ENCODE results near the gene SNURF. TPM values are rescaled to one million over a fixed set of nuclear protein-coding genes. Genes with fewer than 3 reads are reported as not detected.
"Not testable (repeated sequence)": the region's sequence is repeated elsewhere in the genome, so short reads cannot be mapped to it uniquely, and the experiment has no call there.

Gene SNURF, protein sequence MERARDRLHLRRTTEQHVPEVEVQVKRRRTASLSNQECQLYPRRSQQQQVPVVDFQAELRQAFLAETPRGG
- 10 to 100 TPM in 1 of 4 donors, 1 to 10 TPM in 3; 5.1 to 33.8 (median 7.1) TPM for total RNA-seq

- Histone ChIP-seq H3K27me3 (no peaks in the 10 kb centered on the region), H3K36me3 (no peaks in the 10 kb centered on the region), H3K4me3 (peak within 1 kb of the TSS; percentile 76 to 88), H3K4me1 (peaks cover 0 to 15% (median 0%) of the 10 kb centered on the region in 3 donors), H3K9me3 (peaks cover 0 to 4% (median 0%) of the 10 kb centered on the region in 3 donors), H3K27ac (peak within 1 kb of the TSS; percentile 88 to 92 (median 90))
- ATAC-seq, result peak; percentile 88
- TF ChIP-seq POLR2AphosphoS5 (IDR thresholded peaks at IDR 0.05) (peak; percentile 97), POLR2A (IDR thresholded peaks at IDR 0.05) (peak; percentile 79 to 83), EP300 (IDR thresholded peaks at IDR 0.05) (no peak)
- 48 to 64% methylated on average over 4 of the region's 47 CpGs for WGBS, 2 donors (ENCODE audit: low coverage in 1 of 2)
These were observed at the start of gene SNURF, which contains the start of gene SNRPN for GRCh38 chr15:24954783-24955530. SNURF (plus strand) TSS chr15:24954987; CDS start chr15:24955049, 62 bp downstream. SNRPN (plus strand) TSS chr15:24954987; CDS start chr15:24974454, 19,467 bp downstream.

- Histone ChIP-seq H3K4me3 (no peak overlapping the region), H3K4me1 (no peaks in the 10 kb centered on the region), H3K27me3 (no peaks in the 10 kb centered on the region), H3K9me3 (no peaks in the 10 kb centered on the region), H3K27ac (no peak overlapping the region), H3K36me3 (no peaks in the 10 kb centered on the region)
- no peak for ATAC-seq
- no peak for TF ChIP-seq CTCF (IDR thresholded peaks at IDR 0.05)
- no peak for TF ChIP-seq POLR2A (IDR thresholded peaks at IDR 0.05)
- TF ChIP-seq EP300 (IDR thresholded peaks at IDR 0.05), result no peak
- no peak for TF ChIP-seq POLR2AphosphoS5 (IDR thresholded peaks at IDR 0.05)
- 78 to 80% methylated on average over 8 of the region's 8 CpGs for WGBS, 2 donors (ENCODE audit: low coverage in 1 of 2)
These were observed 38.3 kb upstream of the SNURF start for GRCh38 chr15:24916305-24917009.

DNA sequence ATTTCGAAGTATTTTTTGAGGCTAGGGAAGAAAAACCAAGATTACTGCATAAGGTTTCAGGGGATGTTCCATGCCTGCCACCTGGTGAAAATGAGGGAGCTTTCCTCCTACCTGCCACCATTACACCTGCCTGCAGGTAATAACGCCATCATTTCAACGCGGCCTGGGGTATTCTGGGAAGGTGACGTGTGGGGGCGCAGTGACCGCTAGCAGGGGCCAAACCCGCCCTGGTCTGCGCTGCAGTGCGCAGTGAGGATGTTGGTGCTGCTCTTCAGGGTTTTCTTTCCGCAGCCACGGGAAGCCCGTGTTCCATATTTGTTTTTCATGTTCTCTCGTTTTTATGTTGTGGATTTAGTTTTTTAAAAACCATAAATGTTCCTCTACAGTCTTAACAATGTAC lies 37.4 kb upstream of the SNURF start:
- Histone ChIP-seq H3K27ac (no peak overlapping the region), H3K4me1 (no peaks in the 10 kb centered on the region), H3K9me3 (no peaks in the 10 kb centered on the region), H3K36me3 (no peaks in the 10 kb centered on the region), H3K27me3 (no peaks in the 10 kb centered on the region), H3K4me3 (no peak overlapping the region)
- TF ChIP-seq POLR2AphosphoS5 (IDR thresholded peaks at IDR 0.05) (no peak), POLR2A (IDR thresholded peaks at IDR 0.05) (no peak), EP300 (IDR thresholded peaks at IDR 0.05) (no peak), CTCF (IDR thresholded peaks at IDR 0.05) (no peak)
- no peak for ATAC-seq
- WGBS, 2 donors (ENCODE audit: low coverage in 1 of 2), result 84 to 85% methylated on average over 13 to 14 of the region's 14 CpGs

- no peak for TF ChIP-seq CTCF (IDR thresholded peaks at IDR 0.05)
- TF ChIP-seq POLR2AphosphoS5 (IDR thresholded peaks at IDR 0.05), result no peak
- TF ChIP-seq POLR2A (IDR thresholded peaks at IDR 0.05), result no peak
- TF ChIP-seq EP300 (IDR thresholded peaks at IDR 0.05), result no peak
- Histone ChIP-seq H3K4me1 (peaks cover 0 to under 1% (median 0%) of the 10 kb centered on the region in 3 donors), H3K27me3 (no peaks in the 10 kb centered on the region), H3K9me3 (no peaks in the 10 kb centered on the region), H3K27ac (no peak overlapping the region), H3K36me3 (no peaks in the 10 kb centered on the region), H3K4me3 (no peak overlapping the region)
- ATAC-seq, result no peak
- 67 to 84% methylated on average over 1 to 2 of the region's 2 CpGs for WGBS, 2 donors (ENCODE audit: low coverage in 1 of 2)
These were observed 35.3 kb upstream of the SNURF start for GRCh38 chr15:24919446-24919845.

- H3K4me3 ChIP-seq, H3K36me3 ChIP-seq, H3K27me3 ChIP-seq, ATAC-seq, H3K9me3 ChIP-seq, H3K4me1 ChIP-seq, H3K27ac ChIP-seq: not testable (repeated sequence)
- WGBS, 2 donors (ENCODE audit: low coverage in 1 of 2), result no CpG with 5 or more reads among the region's 6 CpGs
These were observed 32.0 kb upstream of the SNURF start for GRCh38 chr15:24922781-24923180.

Measured in gastroesophageal sphincter (tissue), 4 donors.